GM21825 (cell line): ENCODE measurements around the gene AHCYL1.

Experiments used
- ATAC-seq: cut with Tn5 transposase; IDR thresholded peaks from one replicate; pipeline ENCODE4 v1.9.1; 2021; ENCODE audit warnings: mild to moderate bottlenecking, moderate library complexity; ENCODE audit not compliant: unreplicated experiment

AHCYL1 gene

DNA sequence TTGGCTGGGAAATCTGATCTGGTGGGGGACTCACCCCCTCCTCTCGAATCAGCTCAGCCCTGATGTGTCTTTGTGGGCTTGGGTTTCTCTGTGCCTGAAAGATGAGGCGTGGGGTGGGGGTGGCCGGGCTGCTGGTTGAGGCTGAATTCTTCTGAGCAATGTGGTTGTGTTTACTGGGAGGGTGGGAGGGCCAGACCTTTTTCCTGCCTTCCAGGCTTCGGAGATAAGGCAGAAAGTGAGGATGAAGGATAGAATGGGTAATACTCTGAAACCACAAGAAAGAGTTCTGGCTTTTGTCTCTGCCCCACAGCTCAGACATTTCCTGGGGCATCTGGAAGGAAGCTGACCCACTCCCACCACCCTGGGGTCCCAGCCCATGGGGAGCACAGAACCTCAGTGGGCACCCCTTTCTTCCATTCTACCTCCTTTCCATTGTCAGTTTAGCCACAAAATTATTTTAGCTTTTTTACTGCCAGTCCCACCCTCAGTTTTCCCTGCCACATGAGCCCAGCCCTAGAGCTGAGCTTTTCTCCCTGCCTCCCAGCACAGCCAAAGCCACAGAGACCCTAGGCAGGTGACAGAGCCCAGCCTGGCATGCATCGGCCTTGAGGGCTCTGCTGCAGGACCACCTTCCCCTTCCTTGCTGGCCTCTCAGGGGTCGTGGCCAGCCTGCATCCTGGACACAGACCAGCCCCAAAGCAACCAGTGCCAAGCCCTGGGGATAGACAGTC is 74.7 kb downstream of the AHCYL1 start:
- no peak for ATAC-seq

DNA sequence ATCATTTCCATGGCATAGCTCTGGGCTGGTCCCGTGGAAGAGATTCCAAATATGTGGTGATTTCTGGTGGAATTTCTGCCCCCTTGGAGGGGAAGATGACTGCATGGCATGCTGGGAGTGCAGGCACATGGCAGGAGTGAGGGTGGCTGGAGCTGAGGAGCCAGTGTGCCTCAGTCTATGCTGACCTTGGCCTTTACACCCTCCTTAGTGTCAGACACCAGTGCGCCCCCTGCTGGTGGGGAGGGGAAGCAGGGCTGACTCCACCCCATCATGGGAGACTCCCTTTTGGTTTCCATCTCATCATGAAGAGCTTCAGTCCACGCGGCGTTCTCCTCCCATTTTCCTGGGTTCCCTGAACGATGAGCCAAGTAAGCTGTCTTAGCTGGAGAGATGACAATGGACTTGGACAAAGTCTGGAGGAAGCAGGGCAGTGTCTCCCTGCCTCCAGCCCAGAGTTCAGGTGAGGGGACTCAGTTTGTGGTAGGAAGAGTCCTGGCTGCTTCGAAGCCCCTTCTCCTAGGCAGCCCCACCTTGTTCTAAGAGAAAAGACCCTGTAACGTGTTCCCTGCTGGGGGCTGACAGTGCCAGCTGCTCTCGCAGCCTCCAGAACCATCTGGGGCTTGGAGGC is 75.6 kb downstream of the AHCYL1 start:
- ATAC-seq: no peak

DNA sequence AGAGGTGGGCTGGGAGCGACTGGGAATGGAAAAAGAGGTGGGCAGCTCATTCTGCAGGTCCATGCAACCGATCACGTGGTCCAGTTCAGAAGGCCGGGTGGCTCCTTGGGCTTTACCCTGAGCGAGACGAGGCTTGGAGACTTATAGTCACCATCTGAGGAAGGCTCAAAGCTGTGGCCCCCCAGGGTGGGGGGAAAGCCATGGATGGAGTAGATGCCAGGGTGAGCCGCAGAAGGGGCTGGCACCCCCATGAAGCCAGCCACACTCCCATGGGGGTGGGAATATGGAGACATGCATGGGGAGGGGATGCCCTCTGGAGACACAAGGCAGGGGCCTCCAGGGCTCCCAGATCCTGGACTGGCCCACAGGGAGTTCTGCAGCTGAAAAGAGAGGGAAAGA is 76.1 kb downstream of the AHCYL1 start:
- no peak for ATAC-seq

DNA sequence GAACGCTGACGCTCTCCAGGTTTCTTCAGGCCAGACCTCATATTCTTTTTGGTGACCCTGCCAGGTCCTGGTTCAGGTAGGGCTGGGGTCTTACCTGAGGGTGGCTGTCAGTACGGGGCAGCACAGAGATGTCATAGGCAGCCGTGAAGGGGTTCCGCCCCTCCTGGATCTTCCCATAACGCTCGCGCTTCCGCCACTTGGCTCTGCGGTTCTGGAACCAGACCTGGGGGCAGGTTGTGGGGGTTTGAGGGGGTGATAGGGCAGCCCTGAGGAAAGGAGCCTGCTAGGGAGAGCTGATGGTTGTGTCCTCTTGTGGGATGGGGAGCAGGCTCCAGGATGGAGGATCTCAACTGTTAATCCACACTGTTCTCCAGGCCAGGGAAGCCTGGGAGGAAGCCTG is 76.8 kb downstream of the AHCYL1 start:
- no peak for ATAC-seq

DNA sequence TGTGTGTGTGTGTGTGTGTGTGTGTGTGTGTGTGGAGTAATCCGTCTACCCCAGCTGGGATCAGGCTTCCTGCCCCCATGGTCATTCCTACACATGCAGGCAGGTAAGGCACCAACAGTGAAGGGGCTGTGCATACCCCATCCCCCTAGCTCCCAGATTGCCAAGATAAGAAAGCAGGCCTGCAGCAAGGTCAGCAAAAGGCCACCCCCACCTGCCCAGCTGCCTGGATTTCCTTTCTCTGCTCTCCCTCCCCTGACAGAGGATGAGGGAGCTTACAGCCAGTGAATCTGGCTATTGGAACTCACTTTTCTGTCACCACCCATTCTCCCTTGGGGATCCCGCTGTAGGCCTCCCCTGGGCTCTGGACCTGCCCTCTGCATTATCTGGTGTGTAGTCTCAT is 78.0 kb downstream of the AHCYL1 start:
- no peak for ATAC-seq

DNA sequence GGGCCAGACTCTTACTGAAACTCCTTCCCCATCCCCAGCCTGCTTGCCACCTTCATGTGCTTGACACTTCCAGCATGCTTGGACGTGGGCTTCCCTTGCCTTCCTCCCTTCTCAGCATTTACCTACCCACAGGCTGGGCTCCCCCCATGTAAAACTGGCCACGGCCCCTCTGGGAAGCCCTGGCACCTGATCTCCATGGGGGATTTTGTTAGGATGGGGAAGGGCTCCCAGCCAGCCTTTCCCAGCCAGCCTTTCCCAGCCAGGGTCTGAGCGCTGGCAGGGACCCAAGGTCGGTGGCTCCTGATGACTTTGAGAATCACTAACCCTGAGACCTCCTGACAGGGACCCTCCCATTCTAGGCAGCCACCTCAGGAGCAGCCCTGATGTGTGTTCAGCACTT is 79.2 kb downstream of the AHCYL1 start:
- ATAC-seq: no peak

DNA sequence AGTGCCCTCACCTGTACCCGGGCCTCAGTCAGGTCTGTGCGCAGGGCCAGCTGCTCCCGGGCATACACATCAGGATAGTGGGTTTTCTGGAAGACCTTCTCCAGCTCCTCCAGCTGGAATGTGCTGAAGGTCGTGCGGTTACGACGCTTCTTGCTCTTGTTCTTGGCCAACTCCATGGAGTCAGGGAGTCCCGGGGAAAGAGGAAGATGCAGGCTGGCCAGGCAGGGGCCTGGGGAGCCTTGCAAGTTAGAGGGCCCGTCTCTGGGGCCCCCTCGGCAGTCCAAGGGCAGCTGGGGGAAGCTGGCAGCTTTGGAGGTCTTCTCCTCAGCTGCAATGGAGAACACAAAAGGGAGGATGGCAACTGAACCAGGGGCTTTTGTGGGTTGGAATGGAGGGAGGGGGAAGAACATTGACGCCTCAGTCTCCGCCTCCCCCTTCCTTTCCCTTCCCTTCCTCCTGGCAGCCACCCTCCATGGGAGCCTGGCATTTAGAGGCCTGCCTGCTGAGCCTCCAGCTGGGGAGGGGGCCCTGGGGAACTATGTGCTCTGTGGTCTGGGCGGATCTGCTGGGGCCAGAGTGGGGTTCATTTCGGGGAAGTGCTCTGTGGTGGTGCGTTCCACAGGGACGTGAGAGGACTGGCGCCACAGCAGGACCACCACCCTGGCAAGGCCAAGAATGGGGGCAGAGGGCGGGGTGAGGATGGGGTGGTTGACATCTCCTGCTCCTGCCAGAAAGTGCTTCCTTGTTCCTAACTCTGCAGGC is 80.2 kb downstream of the AHCYL1 start:
- no peak for ATAC-seq

DNA sequence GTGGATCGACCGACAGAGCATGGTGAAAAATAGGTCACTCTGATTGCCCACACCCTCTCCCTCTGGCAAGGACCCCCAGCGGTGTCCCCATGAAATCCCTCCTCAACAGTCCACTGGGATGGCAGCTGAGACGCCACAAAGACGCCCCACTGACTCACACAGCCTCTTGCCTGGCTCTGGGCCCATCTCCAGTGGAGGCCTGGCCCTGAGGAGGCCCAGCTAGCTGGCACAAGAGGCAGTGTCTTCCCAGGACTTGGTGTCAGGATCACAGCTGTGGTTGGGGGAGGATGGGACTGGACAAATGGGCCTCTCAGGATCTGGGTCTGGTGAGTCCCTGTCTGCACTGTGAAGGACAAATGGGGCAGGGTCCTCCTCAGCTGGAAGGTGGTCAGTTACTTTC is 81.3 kb downstream of the AHCYL1 start:
- ATAC-seq: no peak

DNA sequence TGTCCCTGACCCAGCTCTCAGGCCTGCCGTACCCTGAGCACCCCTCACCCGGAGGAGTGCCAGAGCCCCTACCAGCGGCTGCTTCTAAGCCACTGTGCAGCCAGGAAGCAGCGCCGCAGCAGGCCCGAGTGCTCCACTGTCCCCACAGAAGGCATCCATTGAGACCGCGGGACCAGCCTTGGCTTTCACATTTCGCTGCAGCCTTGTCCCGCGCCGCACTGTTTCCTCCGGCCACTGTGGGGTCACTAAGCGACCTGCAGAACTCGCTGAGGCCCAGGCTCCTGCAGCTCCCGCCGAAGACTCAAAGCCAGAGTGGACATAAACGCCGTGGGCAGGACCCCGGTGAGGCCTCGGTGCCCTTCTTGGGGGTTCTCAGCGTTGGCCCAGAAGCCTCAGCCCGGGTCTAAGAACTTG is 82.9 kb downstream of the AHCYL1 start:
- ATAC-seq: no peak

DNA sequence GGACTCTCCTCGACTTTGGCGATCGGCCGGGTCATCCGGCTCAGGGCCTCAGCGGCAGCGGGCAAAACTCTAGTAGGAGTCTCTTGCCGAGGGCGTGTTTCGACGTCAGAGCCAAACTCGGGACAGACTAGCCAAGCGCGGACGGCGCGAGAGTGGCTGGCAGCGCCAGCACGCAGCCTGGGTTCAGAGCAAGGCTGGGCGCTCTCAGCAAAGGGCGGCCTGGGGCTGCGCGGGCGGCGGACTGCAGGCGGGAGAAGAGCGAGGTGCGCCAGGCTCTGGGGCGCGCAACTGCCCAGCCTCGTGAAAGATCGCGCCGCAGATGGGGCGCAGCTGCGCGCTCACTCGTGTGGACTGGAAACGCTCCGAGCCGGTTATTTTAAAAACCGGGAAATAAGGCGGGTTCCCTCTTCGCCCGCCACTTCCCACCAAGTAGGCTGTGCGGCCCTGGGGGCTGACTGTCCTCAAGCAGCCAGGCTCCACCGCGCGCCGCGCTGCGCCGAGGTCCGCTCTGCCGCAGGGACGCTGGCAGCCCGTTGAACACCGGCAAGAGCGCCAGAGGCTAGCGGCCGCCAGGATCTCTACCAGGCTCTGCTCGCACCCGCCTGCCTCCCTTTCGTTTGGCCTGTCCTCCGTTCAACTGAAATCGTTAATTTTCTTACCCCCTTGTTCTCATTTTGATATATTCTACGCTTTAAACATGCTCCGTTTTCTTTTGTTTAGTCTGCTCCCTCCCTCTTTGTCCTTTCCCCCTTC is 83.5 kb downstream of the AHCYL1 start:
- no peak for ATAC-seq

DNA sequence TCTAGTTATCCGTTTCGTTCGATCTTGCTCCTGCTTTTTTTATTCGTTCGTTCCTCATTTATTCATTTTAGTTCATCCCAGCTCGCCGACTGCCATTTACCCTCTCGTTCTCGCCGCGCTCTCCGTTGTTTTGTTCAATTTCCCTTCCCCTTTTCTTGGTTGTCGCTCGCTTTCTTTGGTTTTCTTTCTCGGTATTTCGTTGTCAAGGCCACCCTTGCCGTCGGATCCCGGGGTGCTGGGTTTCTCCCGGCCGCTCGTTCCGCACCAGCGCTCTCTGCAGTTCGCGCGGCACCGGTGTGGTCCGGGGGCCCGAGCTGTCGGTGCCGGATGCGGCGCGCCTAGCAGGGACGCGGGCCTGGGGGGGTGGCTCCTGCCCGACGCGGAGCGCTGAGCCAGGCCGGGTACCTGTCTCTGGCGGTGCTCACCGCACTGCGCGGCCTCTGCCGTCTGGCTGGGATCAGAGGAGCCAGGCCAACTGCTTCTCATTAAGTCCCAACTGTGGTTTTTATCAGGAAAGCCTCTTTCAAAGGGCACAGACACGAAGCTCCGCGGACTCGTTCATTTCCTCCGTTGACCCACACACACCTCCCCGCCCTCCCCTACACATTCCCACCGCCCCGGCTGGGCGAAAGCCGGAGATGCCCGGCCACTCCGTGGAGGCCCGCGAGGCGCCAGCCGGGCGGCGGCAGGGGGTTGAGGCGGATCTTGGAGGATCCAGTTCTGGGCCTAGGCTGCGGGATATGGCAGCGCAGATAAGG is 84.3 kb downstream of the AHCYL1 start:
- ATAC-seq: no peak

DNA sequence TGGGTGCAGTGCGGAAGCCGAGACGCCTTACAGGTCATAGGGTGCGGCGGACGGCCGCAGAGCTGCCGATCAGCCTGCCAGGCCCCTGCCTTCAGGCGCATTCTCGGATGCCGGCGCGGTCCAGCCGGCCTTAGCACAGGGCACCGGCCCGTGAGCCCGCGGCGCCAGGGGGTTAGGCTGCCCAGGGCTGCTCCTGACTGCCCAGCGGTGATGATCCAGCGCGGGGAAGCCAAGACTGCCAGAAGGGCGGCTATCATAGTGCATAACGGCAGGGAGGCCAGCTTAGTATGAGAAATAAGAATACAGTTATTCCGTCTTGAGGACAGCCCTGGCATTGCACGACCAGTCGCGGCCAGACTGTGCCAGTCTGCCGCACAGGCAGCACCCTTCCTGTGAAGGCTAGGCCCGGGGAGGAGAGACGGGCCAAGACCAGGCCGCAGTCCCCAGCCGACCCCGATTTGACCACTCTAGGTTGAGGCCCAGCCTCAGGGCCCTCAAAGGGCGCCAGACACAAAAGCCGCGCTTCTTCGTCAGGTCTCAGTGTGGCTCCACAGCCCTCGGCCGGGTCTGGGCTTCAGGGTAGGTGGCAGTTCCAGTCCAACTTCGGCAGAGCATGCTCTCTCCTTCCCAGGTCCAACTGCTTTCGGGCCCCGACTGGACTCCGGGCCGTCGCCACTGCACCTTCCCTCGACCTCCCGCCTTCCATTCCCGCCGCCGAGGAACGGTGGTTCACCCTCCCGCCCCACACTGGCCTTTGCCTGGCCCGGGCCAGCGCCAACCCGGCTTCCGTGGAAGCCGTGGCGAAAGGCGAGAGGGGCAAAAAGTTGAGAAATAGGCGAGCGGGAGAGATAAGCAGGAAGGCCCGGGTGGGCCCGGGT is 85.1 kb downstream of the AHCYL1 start:
- ATAC-seq: no peak

DNA sequence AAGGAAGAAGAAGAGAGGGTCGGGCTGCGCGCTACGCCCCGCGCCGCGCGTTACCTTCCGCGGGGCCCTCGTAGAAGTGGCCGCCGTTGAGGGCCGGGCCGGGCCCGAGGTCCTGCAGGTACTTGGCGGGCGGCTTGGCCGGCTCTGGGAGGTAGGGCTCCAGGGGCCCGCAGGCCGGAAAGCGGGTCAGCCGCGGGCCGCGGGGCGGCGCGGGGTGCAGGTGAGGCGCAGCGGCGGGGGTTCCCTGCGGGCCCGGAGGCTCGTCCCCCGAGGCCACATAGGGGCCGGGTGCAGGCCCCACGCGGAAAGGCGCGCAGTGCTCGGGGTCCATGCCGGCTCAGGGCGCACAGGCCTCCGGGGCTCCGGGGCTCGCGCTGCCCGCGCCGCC is 85.7 kb downstream of the AHCYL1 start:
- ATAC-seq: no peak

DNA sequence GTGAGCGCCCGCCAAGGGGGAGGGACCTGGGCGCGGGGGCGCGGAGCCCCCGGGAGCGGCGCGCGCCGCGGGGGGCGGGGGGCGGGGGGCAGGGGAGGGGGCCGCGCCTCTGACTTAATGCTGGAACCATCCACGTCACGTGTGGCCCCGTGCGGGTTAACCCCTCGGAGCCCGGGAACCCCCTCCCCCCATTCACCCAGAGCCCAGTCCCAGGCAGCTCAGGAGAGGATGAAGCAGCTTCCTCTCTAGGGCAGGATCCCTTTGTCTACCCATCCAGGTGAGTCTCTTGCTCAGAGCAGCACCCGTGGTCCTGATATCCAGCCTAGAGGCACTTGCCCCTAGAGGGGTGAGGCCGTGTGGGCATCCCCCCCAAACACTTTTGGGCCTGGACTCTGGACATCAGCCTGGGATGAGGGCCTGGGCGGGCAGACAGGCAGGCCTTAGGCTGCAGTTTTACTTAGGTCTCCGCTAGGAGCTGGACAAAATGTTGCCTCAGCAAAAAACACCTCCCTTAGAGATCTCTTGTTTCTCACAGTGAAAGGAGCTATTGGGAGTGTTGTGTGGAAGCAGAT is 86.2 kb downstream of the AHCYL1 start, which contains the start of gene ALX3:
Gene ALX3, minus strand, starts transcription at position 2 of the 572 bp plus-strand sequence. CDS start 60 bp downstream, outside the sequence.
- ATAC-seq: no peak
